ENCODE results near the gene SGCD.

Gene SGCD

DNA sequence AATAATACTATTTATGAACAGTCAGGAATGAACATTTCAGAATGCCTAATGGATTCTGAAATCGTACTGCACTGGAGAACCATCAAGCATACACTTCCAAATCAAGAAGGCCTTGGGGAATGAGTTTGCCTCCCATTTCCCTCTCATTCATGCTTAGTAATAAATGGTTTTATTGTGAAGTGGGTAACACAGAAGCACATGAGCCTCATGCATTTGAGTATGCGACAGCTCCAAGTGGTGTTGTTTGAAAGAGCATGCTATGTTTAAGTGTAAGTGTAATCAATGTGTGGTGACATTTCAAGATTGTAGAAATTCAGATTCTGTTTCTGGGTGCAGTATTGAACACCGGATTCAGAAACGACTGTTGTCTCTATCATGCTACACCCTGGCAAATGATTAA lies 60.0 kb downstream of the SGCD start:
- H3K9me3 ChIP-seq (ENCODE audit: control insufficient read depth, insufficient read depth, low read length), result no peaks in the 10 kb centered on the region
- DNase-seq (ENCODE audit: low read depth, low spot score), result no peak

DNA sequence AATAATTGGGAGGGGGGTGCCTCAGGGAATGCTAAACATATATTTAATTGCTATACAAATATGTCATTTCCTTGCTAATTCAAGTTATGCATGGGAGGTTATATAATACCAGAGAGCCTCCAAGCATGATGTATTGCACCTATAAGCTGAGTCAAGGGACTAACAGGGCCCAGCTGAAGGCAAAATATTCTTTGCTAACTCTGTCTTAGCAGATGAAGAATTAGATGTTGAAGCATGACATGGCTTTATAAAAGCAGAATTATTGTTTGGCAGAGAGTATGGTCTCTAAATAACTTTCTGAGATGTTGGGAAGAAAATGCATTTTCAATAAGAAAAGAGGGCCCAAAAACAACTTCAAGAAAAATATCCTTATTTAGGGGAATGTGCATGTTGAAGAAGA lies 60.4 kb downstream of the SGCD start:
- no peak overlapping the region for H3K4me3 ChIP-seq (ENCODE audit: low read length)
- H3K27ac ChIP-seq (ENCODE audit: low read length), result no peak overlapping the region
- no peaks in the 10 kb centered on the region for H3K4me1 ChIP-seq (ENCODE audit: control insufficient read depth, insufficient read depth, low read length)
- no peaks in the 10 kb centered on the region for H3K36me3 ChIP-seq (ENCODE audit: control insufficient read depth, insufficient read depth, low read length)
- H3K9me3 ChIP-seq (ENCODE audit: control insufficient read depth, insufficient read depth, low read length), result no peaks in the 10 kb centered on the region
- no peak for DNase-seq (ENCODE audit: low read depth, low spot score)
- H3K27me3 ChIP-seq (ENCODE audit: control insufficient read depth, insufficient read depth, low read length), result no peaks in the 10 kb centered on the region

More for the DNA sequence above, 60.0 kb downstream of the SGCD start:
- WGBS (ENCODE audit: insufficient coverage, insufficient read length), result no CpG with 5 or more reads among the region's 4 CpGs
- H3K36me3 ChIP-seq (ENCODE audit: control insufficient read depth, insufficient read depth, low read length), result no peaks in the 10 kb centered on the region
- no peak overlapping the region for H3K27ac ChIP-seq (ENCODE audit: low read length)
- no peaks in the 10 kb centered on the region for H3K4me1 ChIP-seq (ENCODE audit: control insufficient read depth, insufficient read depth, low read length)
- H3K4me3 ChIP-seq (ENCODE audit: low read length), result no peak overlapping the region
- no peaks in the 10 kb centered on the region for H3K27me3 ChIP-seq (ENCODE audit: control insufficient read depth, insufficient read depth, low read length)

DNA sequence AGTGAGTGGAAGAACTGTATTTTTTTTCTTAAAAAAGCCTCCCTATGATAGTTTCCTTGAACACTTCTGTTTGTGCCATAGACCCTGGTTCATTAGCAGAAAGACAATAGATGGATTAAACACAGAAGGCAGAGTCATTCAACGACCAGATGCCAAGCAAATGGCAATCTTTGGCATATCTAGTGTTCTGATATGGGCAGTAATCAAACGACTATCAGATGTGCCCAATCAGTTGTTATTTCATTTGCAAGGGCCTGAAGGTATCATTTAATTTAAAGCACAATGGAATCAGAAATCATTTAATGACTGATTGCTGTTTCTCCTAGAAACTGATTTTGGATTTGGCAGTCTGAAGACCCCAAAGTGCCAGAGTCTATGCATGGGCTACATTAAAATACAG lies 61.3 kb downstream of the SGCD start:
- Histone ChIP-seq H3K9me3 (ENCODE audit: control insufficient read depth, insufficient read depth, low read length) (no peaks in the 10 kb centered on the region), H3K36me3 (ENCODE audit: control insufficient read depth, insufficient read depth, low read length) (no peaks in the 10 kb centered on the region), H3K4me3 (ENCODE audit: low read length) (no peak overlapping the region), H3K27ac (ENCODE audit: low read length) (no peak overlapping the region), H3K4me1 (ENCODE audit: control insufficient read depth, insufficient read depth, low read length) (no peaks in the 10 kb centered on the region), H3K27me3 (ENCODE audit: control insufficient read depth, insufficient read depth, low read length) (no peaks in the 10 kb centered on the region)
- no peak for DNase-seq (ENCODE audit: low read depth, low spot score)
- no CpG with 5 or more reads among the region's 2 CpGs for WGBS (ENCODE audit: insufficient coverage, insufficient read length)

DNA sequence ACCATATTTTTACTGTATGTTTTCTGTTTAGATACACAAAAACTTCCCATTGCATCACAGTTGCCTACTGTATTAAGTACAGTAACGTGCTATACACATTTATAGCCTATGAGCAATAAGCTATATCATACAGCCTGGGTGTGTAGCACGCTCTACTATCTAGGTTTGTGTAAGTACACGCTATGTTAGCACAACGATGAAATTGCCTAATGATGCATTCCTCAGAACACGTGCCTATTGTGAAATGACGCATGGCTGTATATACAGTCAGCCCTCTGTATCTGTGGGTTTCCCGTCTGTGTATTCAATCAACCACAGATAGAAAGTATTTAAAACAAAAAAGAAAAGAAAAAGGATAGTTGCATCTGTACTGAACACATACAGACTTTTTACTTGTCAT lies 64.2 kb downstream of the SGCD start:
- Histone ChIP-seq H3K27me3 (ENCODE audit: control insufficient read depth, insufficient read depth, low read length) (no peaks in the 10 kb centered on the region), H3K36me3 (ENCODE audit: control insufficient read depth, insufficient read depth, low read length) (no peaks in the 10 kb centered on the region), H3K4me1 (ENCODE audit: control insufficient read depth, insufficient read depth, low read length) (no peaks in the 10 kb centered on the region), H3K4me3 (ENCODE audit: low read length) (no peak overlapping the region), H3K27ac (ENCODE audit: low read length) (no peak overlapping the region), H3K9me3 (ENCODE audit: control insufficient read depth, insufficient read depth, low read length) (no peaks in the 10 kb centered on the region)
- no CpG with 5 or more reads among the region's 7 CpGs for WGBS (ENCODE audit: insufficient coverage, insufficient read length)
- no peak for DNase-seq (ENCODE audit: low read depth, low spot score)

DNA sequence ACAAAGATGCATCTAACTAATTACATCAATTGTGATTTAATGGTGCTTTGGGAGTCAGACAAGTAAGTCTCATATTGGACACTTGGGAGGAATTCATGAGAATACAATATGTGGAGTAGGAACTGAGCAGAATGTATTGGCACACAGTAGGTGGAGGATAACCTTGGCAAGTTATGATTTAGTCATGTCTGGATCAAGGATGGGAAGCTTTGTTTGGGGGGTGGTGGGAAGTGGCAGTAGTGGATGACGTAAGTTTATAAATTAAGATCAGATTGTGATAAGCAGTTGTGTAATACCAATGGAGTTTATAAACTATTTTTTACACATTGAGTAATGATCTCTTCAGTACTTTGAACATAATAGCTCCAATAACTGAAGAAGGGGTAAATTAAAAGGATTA lies 67.0 kb downstream of the SGCD start:
- Histone ChIP-seq H3K4me1 (ENCODE audit: control insufficient read depth, insufficient read depth, low read length) (no peaks in the 10 kb centered on the region), H3K27ac (ENCODE audit: low read length) (no peak overlapping the region), H3K27me3 (ENCODE audit: control insufficient read depth, insufficient read depth, low read length) (no peaks in the 10 kb centered on the region), H3K36me3 (ENCODE audit: control insufficient read depth, insufficient read depth, low read length) (no peaks in the 10 kb centered on the region), H3K9me3 (ENCODE audit: control insufficient read depth, insufficient read depth, low read length) (no peaks in the 10 kb centered on the region), H3K4me3 (ENCODE audit: low read length) (no peak overlapping the region)
- no CpG with 5 or more reads among the region's 1 CpG for WGBS (ENCODE audit: insufficient coverage, insufficient read length)
- no peak for DNase-seq (ENCODE audit: low read depth, low spot score)

DNA sequence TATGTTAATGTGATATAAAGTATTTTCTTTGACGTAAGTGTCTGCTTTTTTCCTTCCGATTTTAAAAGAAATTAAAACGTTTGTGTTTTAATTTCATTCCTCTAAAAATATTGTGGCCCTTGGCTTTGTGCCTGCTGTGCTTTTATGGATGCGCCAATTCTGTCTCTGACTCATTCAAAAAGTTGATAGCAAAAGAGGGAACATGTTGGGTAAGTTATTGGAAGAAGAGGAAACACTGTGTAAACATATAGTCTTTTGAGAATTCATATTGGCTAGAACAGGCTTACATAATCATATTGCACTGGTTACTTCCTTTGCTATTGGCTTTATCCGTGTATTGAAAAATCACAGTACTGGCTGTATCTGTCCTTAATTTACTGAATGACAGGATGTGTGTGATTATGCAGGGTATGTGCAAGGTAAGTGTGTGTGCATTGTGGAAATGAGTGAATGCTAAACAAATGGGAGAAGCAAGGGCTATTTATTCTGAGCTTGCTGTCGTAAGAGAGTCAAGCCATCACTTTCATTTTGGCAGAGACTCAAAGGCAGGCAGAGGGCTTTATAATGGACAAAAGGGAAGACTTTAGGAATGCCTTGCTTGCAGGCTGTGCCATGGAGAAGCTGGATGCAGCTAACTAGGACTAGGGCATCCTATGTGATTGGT lies 67.8 kb downstream of the SGCD start:
- no CpG with 5 or more reads among the region's 6 CpGs for WGBS (ENCODE audit: insufficient coverage, insufficient read length)
- Histone ChIP-seq H3K36me3 (ENCODE audit: control insufficient read depth, insufficient read depth, low read length) (no peaks in the 10 kb centered on the region), H3K4me3 (ENCODE audit: low read length) (no peak overlapping the region), H3K4me1 (ENCODE audit: control insufficient read depth, insufficient read depth, low read length) (no peaks in the 10 kb centered on the region), H3K27me3 (ENCODE audit: control insufficient read depth, insufficient read depth, low read length) (no peaks in the 10 kb centered on the region), H3K27ac (ENCODE audit: low read length) (no peak overlapping the region), H3K9me3 (ENCODE audit: control insufficient read depth, insufficient read depth, low read length) (no peaks in the 10 kb centered on the region)
- DNase-seq (ENCODE audit: low read depth, low spot score), result no peak

DNA sequence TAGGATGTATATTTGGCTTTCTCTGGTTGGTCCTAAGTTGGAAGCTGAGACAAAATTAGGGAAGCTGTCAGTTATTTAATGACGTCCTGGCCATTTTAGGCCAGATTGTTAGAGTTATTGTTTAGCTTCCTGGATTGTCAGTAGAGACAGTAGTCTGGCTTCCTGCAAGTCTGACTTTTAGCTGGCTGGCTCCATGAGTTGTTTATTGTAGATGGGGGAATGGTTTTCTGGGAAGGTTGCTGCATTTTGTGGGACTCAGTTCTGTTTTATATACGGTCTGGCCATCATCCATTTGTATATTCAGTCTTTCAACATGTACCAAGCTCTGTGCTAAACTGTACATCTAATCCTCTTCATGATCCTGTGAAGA lies 68.3 kb downstream of the SGCD start:
- H3K4me3 ChIP-seq (ENCODE audit: low read length), result no peak overlapping the region
- no CpG with 5 or more reads among the region's 2 CpGs for WGBS (ENCODE audit: insufficient coverage, insufficient read length)
- no peak overlapping the region for H3K27ac ChIP-seq (ENCODE audit: low read length)
- H3K9me3 ChIP-seq (ENCODE audit: control insufficient read depth, insufficient read depth, low read length), result no peaks in the 10 kb centered on the region
- DNase-seq (ENCODE audit: low read depth, low spot score), result no peak
- no peaks in the 10 kb centered on the region for H3K36me3 ChIP-seq (ENCODE audit: control insufficient read depth, insufficient read depth, low read length)
- H3K4me1 ChIP-seq (ENCODE audit: control insufficient read depth, insufficient read depth, low read length), result no peaks in the 10 kb centered on the region
- H3K27me3 ChIP-seq (ENCODE audit: control insufficient read depth, insufficient read depth, low read length), result no peaks in the 10 kb centered on the region

DNA sequence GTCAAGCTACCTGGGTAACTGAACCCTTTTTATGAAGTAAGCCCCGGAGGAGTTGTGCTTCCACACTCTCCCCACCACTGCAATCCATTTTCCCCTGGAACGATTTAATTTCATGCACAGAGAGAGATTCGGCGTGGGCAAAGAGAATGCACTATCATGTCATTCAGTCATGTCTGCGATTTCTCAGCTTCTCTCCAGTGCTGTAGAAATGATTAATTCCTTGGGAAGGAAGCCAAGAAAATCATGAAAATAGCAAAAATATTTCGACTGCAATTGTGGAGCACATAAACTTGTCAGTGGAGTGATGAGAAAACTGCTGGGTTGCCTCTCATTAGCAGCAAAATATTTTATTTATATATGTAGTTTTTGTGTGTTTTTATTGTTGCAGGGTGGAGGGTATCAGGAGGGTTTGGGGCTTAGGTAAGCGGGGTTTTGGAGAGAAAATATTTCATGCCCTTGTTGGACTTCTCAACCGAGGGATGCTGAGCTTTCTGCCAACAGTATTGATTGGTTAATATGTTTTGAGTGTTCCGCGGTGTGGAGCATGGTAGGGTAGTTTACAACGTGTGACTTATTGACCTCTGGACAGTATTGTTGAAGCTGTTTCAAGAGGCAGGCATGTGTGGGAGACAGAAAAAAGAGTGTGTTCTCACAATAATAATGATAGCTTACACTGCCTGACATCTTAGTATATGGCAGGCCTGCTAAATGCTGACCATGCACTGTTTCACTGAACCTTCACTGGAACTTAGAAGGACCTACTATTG lies 69.3 kb downstream of the SGCD start:
- no peaks in the 10 kb centered on the region for H3K27me3 ChIP-seq (ENCODE audit: control insufficient read depth, insufficient read depth, low read length)
- no peak overlapping the region for H3K4me3 ChIP-seq (ENCODE audit: low read length)
- no peak for DNase-seq (ENCODE audit: low read depth, low spot score)
- no peaks in the 10 kb centered on the region for H3K36me3 ChIP-seq (ENCODE audit: control insufficient read depth, insufficient read depth, low read length)
- no peaks in the 10 kb centered on the region for H3K4me1 ChIP-seq (ENCODE audit: control insufficient read depth, insufficient read depth, low read length)
- WGBS (ENCODE audit: insufficient coverage, insufficient read length), result 100% methylated on average over 1 of the region's 11 CpGs
- H3K27ac ChIP-seq (ENCODE audit: low read length), result no peak overlapping the region
- H3K9me3 ChIP-seq (ENCODE audit: control insufficient read depth, insufficient read depth, low read length), result no peaks in the 10 kb centered on the region

DNA sequence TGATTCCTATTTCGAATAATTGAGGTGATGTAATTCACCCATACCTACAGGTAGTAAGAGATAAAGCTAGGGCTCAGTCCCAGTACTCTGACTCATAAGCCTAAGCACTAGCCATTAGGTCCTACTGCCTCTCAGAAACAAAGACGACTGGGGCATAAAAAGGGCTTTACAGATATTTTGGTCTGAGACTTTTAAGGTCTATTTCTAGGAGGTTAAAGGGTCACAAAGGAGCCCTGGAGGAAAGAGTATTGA lies 69.8 kb downstream of the SGCD start:
- no peak overlapping the region for H3K27ac ChIP-seq (ENCODE audit: low read length)
- no peaks in the 10 kb centered on the region for H3K9me3 ChIP-seq (ENCODE audit: control insufficient read depth, insufficient read depth, low read length)
- H3K27me3 ChIP-seq (ENCODE audit: control insufficient read depth, insufficient read depth, low read length), result no peaks in the 10 kb centered on the region
- H3K4me1 ChIP-seq (ENCODE audit: control insufficient read depth, insufficient read depth, low read length), result no peaks in the 10 kb centered on the region
- no peaks in the 10 kb centered on the region for H3K36me3 ChIP-seq (ENCODE audit: control insufficient read depth, insufficient read depth, low read length)
- no peak for DNase-seq (ENCODE audit: low read depth, low spot score)
- no peak overlapping the region for H3K4me3 ChIP-seq (ENCODE audit: low read length)
- WGBS (ENCODE audit: insufficient coverage, insufficient read length), result no CpG with 5 or more reads among the region's 2 CpGs

DNA sequence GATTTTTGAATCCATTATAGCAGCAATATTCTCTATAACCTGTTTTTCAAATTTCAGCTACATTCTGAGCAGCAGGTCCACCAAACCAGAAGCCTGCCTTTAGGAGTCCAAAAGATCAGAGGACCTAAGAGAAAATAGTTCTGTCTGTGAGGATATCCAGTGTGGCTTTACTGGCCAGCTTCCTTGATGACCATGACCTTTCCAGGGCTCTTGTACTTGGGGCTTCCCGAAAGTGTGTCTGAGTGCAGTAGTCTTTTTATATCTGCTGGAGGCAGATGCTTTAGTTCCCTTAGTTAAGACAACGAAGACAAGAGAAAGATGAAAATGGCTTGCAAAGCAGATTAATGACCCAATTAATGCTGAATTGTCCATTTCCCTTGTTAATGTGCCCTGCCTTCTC lies 72.4 kb downstream of the SGCD start:
- H3K9me3 ChIP-seq (ENCODE audit: control insufficient read depth, insufficient read depth, low read length), result no peaks in the 10 kb centered on the region
- H3K4me3 ChIP-seq (ENCODE audit: low read length), result no peak overlapping the region
- no peaks in the 10 kb centered on the region for H3K36me3 ChIP-seq (ENCODE audit: control insufficient read depth, insufficient read depth, low read length)
- H3K27ac ChIP-seq (ENCODE audit: low read length), result no peak overlapping the region
- WGBS (ENCODE audit: insufficient coverage, insufficient read length), result no CpG with 5 or more reads among the region's 2 CpGs
- peaks cover 1% of the 10 kb centered on the region; the same call in 1 of the 2 replicates for H3K4me1 ChIP-seq (ENCODE audit: control insufficient read depth, insufficient read depth, low read length)
- DNase-seq (ENCODE audit: low read depth, low spot score), result no peak
- no peaks in the 10 kb centered on the region for H3K27me3 ChIP-seq (ENCODE audit: control insufficient read depth, insufficient read depth, low read length)

DNA sequence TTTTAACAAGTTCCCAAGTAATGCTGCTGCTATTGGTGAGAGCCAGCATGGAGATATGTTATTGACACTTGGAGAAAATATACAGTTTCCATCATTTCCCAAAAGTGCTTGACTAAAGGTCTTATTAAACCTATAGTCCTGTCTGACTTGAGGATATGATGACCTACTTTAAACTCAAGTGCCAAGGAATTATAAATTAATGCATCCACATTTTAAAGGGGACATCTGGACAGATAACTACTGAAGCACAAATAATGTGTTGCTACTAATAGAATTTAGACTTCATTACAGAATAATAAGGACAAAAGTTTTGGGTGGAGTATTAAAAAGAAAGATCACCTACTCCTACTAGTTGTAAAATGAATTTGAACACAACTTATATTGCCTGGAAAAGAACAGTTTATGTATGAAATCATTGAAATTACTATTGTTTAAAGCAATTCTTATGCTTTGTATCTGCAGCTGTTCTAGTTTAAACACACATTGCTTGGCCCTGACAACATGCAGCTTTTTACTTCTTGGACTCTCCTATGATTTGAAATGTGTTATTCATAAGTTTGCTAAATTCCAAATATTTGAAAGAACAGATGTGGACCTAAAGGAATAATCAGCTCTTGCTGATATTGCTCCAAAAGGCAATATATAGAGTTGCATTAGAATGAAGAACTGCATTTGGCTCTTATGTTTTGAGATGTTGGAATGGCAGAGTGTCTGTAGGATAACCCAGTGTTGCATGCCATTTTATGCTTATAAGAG lies 73.4 kb downstream of the SGCD start:
- Histone ChIP-seq H3K27ac (ENCODE audit: low read length) (no peak overlapping the region), H3K36me3 (ENCODE audit: control insufficient read depth, insufficient read depth, low read length) (no peaks in the 10 kb centered on the region), H3K27me3 (ENCODE audit: control insufficient read depth, insufficient read depth, low read length) (no peaks in the 10 kb centered on the region), H3K9me3 (ENCODE audit: control insufficient read depth, insufficient read depth, low read length) (no peaks in the 10 kb centered on the region), H3K4me1 (ENCODE audit: control insufficient read depth, insufficient read depth, low read length) (peaks cover 1% of the 10 kb centered on the region; the same call in 1 of the 2 replicates), H3K4me3 (ENCODE audit: low read length) (no peak overlapping the region)
- DNase-seq (ENCODE audit: low read depth, low spot score), result no peak

Measured in iPS DF 6.9 (cell line).